HEK293 (cell line): ENCODE data around the gene CRIM1.

ENCODE experiments used
- KLF8 ChIP-seq: fragments of 450-650 bp; formaldehyde crosslinking; IDR thresholded peaks from 2 replicates; pipeline ENCODE4 v1.5.1; 2016; ENCODE audit warnings: missing biosample characterization, missing genetic modification characterization
- MYNN ChIP-seq: fragments of 450-650 bp; formaldehyde crosslinking; IDR thresholded peaks from 2 replicates; pipeline ENCODE4 v1.5.1; 2016; ENCODE audit warnings: missing biosample characterization, missing genetic modification characterization, borderline replicate concordance
- OVOL3 ChIP-seq: fragments of 450-650 bp; formaldehyde crosslinking; IDR thresholded peaks from 2 replicates; pipeline ENCODE4 v1.5.1; 2016; ENCODE audit warnings: missing biosample characterization, missing genetic modification characterization
- YY1 ChIP-seq: fragments of 450-650 bp; formaldehyde crosslinking; IDR thresholded peaks from 2 replicates; pipeline ENCODE4 v1.5.1; 2018; ENCODE audit warnings: missing biosample characterization, missing genetic modification characterization
- ZBTB8A ChIP-seq: fragments of 450-650 bp; formaldehyde crosslinking; IDR thresholded peaks from 2 replicates; pipeline ENCODE4 v1.5.1; 2016; ENCODE audit warnings: missing biosample characterization, missing genetic modification characterization
- ZEB2 ChIP-seq: fragments of 450-650 bp; formaldehyde crosslinking; IDR thresholded peaks from 2 replicates; pipeline ENCODE4 v1.5.1; 2016; ENCODE audit warnings: missing biosample characterization, missing genetic modification characterization
- ZFHX2 ChIP-seq: fragments of 450-650 bp; formaldehyde crosslinking; conservative IDR thresholded peaks from 2 replicates; pipeline ENCODE4 v1.5.1; 2016; ENCODE audit warnings: missing biosample characterization, missing genetic modification characterization
- ZFP3 ChIP-seq: fragments of 450-650 bp; formaldehyde crosslinking; IDR thresholded peaks from 2 replicates; pipeline ENCODE4 v1.5.1; 2016; ENCODE audit warnings: low read depth, missing biosample characterization, missing genetic modification characterization
- ZFP37 ChIP-seq: fragments of 450-650 bp; formaldehyde crosslinking; IDR thresholded peaks from 2 replicates; pipeline ENCODE4 v1.5.1; 2016; ENCODE audit warnings: missing biosample characterization, missing genetic modification characterization
- ZNF138 ChIP-seq: fragments of 450-650 bp; formaldehyde crosslinking; IDR thresholded peaks from 2 replicates; pipeline ENCODE4 v1.5.1; 2016; ENCODE audit warnings: missing biosample characterization, missing genetic modification characterization, borderline replicate concordance
- ZNF202 ChIP-seq: fragments of 450-650 bp; formaldehyde crosslinking; IDR thresholded peaks from 2 replicates; pipeline ENCODE4 v1.5.1; 2016; ENCODE audit warnings: missing biosample characterization, missing genetic modification characterization, borderline replicate concordance
- ZNF266 ChIP-seq: fragments of 450-650 bp; formaldehyde crosslinking; IDR thresholded peaks from 2 replicates; pipeline ENCODE4 v1.5.1; 2016; ENCODE audit warnings: missing biosample characterization, missing genetic modification characterization, low read depth
- ZNF324 ChIP-seq: fragments of 450-650 bp; formaldehyde crosslinking; IDR thresholded peaks from 2 replicates; pipeline ENCODE4 v1.5.1; 2016; ENCODE audit warnings: missing biosample characterization, missing genetic modification characterization
- ZNF341 ChIP-seq: fragments of 450-650 bp; formaldehyde crosslinking; IDR thresholded peaks from 2 replicates; pipeline ENCODE4; 2016; ENCODE audit warnings: low read depth, missing biosample characterization, missing genetic modification characterization
- ZNF394 ChIP-seq: fragments of 450-650 bp; formaldehyde crosslinking; IDR thresholded peaks from 2 replicates; pipeline ENCODE4 v1.5.1; 2016; ENCODE audit warnings: missing biosample characterization, missing genetic modification characterization, mild to moderate bottlenecking, moderate library complexity, borderline replicate concordance
- ZNF416 ChIP-seq: fragments of 450-650 bp; formaldehyde crosslinking; IDR thresholded peaks from 2 replicates; pipeline ENCODE4 v1.5.1; 2016; ENCODE audit warnings: missing biosample characterization, missing genetic modification characterization
- ZNF521 ChIP-seq: fragments of 450-650 bp; formaldehyde crosslinking; IDR thresholded peaks from 2 replicates; pipeline ENCODE4 v1.5.1; 2017; ENCODE audit warnings: missing biosample characterization, mild to moderate bottlenecking, missing genetic modification characterization
- ZNF621 ChIP-seq: fragments of 450-650 bp; formaldehyde crosslinking; IDR thresholded peaks from 2 replicates; pipeline ENCODE4 v1.5.1; 2017; ENCODE audit warnings: missing biosample characterization, missing genetic modification characterization
- ZNF624 ChIP-seq: fragments of 450-650 bp; formaldehyde crosslinking; IDR thresholded peaks from 2 replicates; pipeline ENCODE4 v1.5.1; 2017; ENCODE audit warnings: missing biosample characterization, missing genetic modification characterization
- ZNF677 ChIP-seq: fragments of 450-650 bp; IDR thresholded peaks from 2 replicates; pipeline ENCODE4 v1.5.0; 2018; ENCODE audit warnings: missing biosample characterization, mild to moderate bottlenecking, missing genetic modification characterization, moderate library complexity
- ZSCAN30 ChIP-seq: fragments of 450-650 bp; IDR thresholded peaks from 2 replicates; pipeline ENCODE4 v1.5.1; 2018; ENCODE audit warnings: missing biosample characterization, mild to moderate bottlenecking, missing genetic modification characterization, moderate library complexity
- TF ChIP-seq, protein P1 (sequence below): fragments of 450-650 bp; IDR thresholded peaks from 2 replicates; pipeline ENCODE4 v1.5.1; 2018; ENCODE audit warnings: missing biosample characterization, missing genetic modification characterization
- TF ChIP-seq, protein P2 (sequence below): fragments of 450-650 bp; formaldehyde crosslinking; IDR thresholded peaks from 2 replicates; pipeline ENCODE4 v1.5.1; 2016; ENCODE audit warnings: missing biosample characterization, missing genetic modification characterization
- TF ChIP-seq, protein P3 (sequence below): fragments of 450-650 bp; formaldehyde crosslinking; conservative IDR thresholded peaks from 2 replicates; pipeline ENCODE4 v1.5.1; 2016; ENCODE audit warnings: low read depth, missing biosample characterization, missing genetic modification characterization
- TF ChIP-seq, protein P4 (sequence below): fragments of 450-650 bp; formaldehyde crosslinking; IDR thresholded peaks from 2 replicates; pipeline ENCODE4 v1.5.1; 2016; ENCODE audit warnings: missing biosample characterization, missing genetic modification characterization
- TF ChIP-seq, protein P5 (sequence below): fragments of 450-650 bp; formaldehyde crosslinking; IDR thresholded peaks from 2 replicates; pipeline ENCODE4 v1.5.1; 2016; ENCODE audit warnings: missing biosample characterization, missing genetic modification characterization
- TF ChIP-seq, protein P6 (sequence below): fragments of 450-650 bp; formaldehyde crosslinking; IDR thresholded peaks from 2 replicates; pipeline ENCODE4 v1.5.1; 2017; ENCODE audit warnings: missing biosample characterization, missing genetic modification characterization

Gene CRIM1

DNA sequence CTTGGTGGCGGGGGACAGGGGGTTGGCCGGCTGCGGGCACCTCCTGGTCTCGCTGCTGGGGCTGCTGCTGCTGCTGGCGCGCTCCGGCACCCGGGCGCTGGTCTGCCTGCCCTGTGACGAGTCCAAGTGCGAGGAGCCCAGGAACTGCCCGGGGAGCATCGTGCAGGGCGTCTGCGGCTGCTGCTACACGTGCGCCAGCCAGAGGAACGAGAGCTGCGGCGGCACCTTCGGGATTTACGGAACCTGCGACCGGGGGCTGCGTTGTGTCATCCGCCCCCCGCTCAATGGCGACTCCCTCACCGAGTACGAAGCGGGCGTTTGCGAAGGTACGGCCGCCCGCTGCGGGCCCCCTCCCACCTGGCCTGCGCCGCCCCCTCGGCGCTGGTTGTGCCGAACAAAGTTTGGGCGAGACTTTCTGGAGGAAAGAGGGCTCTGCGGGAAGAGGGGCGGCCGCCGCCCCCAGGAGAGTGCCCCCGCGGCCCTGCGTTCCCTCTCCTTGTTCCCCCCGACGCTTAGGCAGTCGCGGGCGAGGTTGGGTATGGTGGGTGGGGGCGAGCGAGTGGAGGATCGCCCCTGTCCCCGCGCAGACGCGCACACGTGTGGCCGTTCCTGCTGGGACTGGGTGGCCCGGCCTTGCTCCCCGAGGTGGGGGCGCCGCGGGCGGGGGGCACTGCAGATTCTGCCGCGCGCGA is 866 bp downstream of the CRIM1 start (continued):
- TF ChIP-seq KLF8 (tag by site-specific recombination) (peak; percentile 65; the same call in 1 of the 2 replicates), ZEB2 (tag by site-specific recombination) (0 out of 2 replicates have a peak, but pooled peaks have one; percentile 48), ZNF341 (peak; percentile 64), ZNF677 (tag by site-specific recombination) (no peak), ZNF266 (tag by site-specific recombination) (no peak), YY1 (tag by site-specific recombination) (no peak), ZFHX2 (peak; percentile 79), ZFP3 (no peak), ZBTB8A (tag by site-specific recombination) (peak; percentile 58), ZNF521 (tag by site-specific recombination) (no peak), ZNF202 (tag by site-specific recombination) (no peak), ZNF624 (tag by site-specific recombination) (no peak), OVOL3 (tag by site-specific recombination) (no peak), ZNF416 (tag by site-specific recombination) (no peak), ZNF138 (tag by site-specific recombination) (no peak), MYNN (tag by site-specific recombination) (no peak), ZFP37 (no peak), ZNF394 (tag by site-specific recombination) (no peak), ZSCAN30 (tag by site-specific recombination) (no peak), ZNF324 (no peak), ZNF621 (tag by site-specific recombination) (no peak)
- TF ChIP-seq, protein P1, sequence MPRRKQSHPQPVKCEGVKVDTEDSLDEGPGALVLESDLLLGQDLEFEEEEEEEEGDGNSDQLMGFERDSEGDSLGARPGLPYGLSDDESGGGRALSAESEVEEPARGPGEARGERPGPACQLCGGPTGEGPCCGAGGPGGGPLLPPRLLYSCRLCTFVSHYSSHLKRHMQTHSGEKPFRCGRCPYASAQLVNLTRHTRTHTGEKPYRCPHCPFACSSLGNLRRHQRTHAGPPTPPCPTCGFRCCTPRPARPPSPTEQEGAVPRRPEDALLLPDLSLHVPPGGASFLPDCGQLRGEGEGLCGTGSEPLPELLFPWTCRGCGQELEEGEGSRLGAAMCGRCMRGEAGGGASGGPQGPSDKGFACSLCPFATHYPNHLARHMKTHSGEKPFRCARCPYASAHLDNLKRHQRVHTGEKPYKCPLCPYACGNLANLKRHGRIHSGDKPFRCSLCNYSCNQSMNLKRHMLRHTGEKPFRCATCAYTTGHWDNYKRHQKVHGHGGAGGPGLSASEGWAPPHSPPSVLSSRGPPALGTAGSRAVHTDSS (tag by site-specific recombination), result no peak
- TF ChIP-seq, protein P2, sequence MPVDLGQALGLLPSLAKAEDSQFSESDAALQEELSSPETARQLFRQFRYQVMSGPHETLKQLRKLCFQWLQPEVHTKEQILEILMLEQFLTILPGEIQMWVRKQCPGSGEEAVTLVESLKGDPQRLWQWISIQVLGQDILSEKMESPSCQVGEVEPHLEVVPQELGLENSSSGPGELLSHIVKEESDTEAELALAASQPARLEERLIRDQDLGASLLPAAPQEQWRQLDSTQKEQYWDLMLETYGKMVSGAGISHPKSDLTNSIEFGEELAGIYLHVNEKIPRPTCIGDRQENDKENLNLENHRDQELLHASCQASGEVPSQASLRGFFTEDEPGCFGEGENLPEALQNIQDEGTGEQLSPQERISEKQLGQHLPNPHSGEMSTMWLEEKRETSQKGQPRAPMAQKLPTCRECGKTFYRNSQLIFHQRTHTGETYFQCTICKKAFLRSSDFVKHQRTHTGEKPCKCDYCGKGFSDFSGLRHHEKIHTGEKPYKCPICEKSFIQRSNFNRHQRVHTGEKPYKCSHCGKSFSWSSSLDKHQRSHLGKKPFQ (tag by site-specific recombination), result no peak
- TF ChIP-seq, protein P3, sequence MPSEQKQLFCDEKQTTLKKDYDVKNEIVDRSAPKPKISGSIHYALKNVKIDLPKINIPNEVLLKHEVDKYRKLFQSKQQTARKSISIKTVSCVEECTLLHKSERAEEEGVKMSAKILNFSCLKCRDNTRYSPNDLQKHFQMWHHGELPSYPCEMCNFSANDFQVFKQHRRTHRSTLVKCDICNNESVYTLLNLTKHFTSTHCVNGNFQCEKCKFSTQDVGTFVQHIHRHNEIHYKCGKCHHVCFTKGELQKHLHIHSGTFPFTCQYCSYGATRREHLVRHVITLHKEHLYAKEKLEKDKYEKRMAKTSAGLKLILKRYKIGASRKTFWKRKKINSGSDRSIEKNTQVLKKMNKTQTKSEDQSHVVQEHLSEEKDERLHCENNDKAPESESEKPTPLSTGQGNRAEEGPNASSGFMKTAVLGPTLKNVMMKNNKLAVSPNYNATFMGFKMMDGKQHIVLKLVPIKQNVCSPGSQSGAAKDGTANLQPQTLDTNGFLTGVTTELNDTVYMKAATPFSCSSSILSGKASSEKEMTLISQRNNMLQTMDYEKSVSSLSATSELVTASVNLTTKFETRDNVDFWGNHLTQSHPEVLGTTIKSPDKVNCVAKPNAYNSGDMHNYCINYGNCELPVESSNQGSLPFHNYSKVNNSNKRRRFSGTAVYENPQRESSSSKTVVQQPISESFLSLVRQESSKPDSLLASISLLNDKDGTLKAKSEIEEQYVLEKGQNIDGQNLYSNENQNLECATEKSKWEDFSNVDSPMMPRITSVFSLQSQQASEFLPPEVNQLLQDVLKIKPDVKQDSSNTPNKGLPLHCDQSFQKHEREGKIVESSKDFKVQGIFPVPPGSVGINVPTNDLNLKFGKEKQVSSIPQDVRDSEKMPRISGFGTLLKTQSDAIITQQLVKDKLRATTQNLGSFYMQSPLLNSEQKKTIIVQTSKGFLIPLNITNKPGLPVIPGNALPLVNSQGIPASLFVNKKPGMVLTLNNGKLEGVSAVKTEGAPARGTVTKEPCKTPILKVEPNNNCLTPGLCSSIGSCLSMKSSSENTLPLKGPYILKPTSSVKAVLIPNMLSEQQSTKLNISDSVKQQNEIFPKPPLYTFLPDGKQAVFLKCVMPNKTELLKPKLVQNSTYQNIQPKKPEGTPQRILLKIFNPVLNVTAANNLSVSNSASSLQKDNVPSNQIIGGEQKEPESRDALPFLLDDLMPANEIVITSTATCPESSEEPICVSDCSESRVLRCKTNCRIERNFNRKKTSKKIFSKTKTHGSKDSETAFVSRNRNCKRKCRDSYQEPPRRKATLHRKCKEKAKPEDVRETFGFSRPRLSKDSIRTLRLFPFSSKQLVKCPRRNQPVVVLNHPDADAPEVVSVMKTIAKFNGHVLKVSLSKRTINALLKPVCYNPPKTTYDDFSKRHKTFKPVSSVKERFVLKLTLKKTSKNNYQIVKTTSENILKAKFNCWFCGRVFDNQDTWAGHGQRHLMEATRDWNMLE (tag by site-specific recombination), result no peak
- TF ChIP-seq, protein P4, sequence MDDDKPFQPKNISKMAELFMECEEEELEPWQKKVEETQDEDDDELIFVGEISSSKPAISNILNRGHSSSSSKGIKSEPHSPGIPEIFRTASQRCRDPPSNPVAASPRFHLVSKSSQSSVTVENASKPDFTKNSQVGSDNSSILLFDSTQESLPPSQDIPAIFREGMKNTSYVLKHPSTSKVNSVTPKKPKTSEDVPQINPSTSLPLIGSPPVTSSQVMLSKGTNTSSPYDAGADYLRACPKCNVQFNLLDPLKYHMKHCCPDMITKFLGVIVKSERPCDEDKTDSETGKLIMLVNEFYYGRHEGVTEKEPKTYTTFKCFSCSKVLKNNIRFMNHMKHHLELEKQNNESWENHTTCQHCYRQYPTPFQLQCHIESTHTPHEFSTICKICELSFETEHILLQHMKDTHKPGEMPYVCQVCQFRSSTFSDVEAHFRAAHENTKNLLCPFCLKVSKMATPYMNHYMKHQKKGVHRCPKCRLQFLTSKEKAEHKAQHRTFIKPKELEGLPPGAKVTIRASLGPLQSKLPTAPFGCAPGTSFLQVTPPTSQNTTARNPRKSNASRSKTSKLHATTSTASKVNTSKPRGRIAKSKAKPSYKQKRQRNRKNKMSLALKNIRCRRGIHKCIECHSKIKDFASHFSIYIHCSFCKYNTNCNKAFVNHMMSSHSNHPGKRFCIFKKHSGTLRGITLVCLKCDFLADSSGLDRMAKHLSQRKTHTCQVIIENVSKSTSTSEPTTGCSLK (tag by site-specific recombination), result no peak
- TF ChIP-seq, protein P5, sequence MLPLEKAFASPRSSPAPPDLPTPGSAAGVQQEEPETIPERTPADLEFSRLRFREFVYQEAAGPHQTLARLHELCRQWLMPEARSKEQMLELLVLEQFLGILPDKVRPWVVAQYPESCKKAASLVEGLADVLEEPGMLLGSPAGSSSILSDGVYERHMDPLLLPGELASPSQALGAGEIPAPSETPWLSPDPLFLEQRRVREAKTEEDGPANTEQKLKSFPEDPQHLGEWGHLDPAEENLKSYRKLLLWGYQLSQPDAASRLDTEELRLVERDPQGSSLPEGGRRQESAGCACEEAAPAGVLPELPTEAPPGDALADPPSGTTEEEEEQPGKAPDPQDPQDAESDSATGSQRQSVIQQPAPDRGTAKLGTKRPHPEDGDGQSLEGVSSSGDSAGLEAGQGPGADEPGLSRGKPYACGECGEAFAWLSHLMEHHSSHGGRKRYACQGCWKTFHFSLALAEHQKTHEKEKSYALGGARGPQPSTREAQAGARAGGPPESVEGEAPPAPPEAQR (tag by site-specific recombination), result no peak
- TF ChIP-seq, protein P6, sequence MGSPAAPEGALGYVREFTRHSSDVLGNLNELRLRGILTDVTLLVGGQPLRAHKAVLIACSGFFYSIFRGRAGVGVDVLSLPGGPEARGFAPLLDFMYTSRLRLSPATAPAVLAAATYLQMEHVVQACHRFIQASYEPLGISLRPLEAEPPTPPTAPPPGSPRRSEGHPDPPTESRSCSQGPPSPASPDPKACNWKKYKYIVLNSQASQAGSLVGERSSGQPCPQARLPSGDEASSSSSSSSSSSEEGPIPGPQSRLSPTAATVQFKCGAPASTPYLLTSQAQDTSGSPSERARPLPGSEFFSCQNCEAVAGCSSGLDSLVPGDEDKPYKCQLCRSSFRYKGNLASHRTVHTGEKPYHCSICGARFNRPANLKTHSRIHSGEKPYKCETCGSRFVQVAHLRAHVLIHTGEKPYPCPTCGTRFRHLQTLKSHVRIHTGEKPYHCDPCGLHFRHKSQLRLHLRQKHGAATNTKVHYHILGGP (tag by site-specific recombination), result no peak
